ENCODE results near the gene PNLIPRP2. TPM values are rescaled to one million over a fixed set of nuclear protein-coding genes. Genes with fewer than 3 reads are reported as not detected.

The PNLIPRP2 gene
- total RNA-seq = 1.6 TPM

DNA sequence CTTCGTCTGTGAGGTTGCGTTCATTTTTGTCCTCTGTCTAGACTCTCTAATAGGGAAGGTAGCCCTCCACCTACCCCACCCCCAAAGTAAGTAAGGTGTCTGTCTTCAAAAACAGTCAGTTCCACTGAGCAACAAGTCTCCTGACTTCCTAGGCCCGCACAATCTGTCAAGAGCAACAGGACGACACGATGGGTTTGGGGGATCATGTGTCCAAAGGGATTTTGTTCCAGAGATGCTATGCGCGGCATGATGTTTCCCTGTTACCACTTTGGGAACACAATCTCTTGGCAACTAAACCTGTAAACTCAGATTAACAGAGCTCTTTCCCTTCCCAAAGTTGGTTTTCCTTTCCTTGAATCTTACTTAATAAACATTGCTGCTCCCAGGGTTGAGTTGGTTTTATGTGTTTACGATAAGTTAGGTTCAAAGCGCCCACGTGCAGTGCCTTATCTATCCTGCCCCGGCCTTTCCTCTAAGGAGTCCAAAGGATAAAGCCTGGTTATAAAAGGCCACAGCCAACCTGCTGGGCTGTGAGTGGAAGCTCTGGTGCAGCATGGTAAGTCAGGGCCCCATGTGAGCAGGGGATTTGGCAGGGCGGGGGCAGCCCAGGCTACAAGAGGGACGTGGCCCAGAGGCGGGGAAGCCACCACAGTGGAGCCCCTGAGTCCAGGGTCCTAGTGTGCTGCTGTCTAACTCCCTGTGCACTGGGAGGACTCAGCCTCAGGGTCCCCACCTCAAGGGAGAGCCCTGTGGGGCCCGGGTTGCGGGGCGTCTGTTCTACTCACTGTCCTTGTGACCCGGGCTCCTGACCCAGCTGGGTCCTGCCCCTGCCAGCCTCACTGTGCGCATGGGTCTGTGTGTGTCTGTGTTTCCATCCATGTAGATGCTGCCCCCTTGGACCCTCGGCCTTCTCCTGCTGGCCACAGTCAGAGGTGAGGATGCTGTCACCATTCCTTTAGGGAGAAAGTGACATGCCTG is at the start of gene PNLIPRP2:
Gene PNLIPRP2, plus strand, starts transcription at position 531 of the 978 bp plus-strand sequence.
- ATAC-seq (peak; percentile 10), DNase-seq (ENCODE audit: low spot score) (no peak)
- intact Hi-C loops (cut with DNase I) = no loop called here

- DNase-seq (ENCODE audit: low spot score) (no peak), ATAC-seq (no peak)
- intact Hi-C loops (cut with DNase I) = no loop called here
Observed at GRCh38 chr10:116574797-116575196, 46.0 kb upstream of the PNLIPRP2 start.

- ATAC-seq = no peak
- intact Hi-C loops (cut with DNase I) = no loop called here
- no peak for DNase-seq (ENCODE audit: low spot score)
Observed at GRCh38 chr10:116587878-116588591, 32.7 kb upstream of the PNLIPRP2 start.

DNA sequence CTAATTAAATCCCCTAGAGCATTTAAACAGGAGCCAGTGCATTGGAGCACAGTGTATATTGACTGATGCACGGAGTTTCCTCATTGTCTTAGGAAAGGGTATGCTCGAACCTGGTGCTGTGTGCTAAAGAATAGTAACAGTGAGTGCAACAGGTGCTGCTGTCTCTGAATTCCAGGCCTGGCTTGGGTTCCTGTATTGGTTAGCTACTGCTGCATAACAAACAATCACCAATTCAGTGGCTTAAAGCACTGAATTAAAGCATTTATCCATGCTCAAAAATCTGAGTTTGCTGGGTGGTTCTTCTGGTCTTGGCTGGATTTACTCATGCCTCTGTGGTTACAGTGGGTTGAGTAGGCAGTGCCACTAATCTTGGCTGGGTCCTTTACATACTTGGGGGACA is 31.8 kb upstream of the PNLIPRP2 start:
- ATAC-seq (no peak), DNase-seq (ENCODE audit: low spot score) (no peak)
- intact Hi-C loops (cut with DNase I) = no loop called here

GRCh38 chr10:116589926-116590325 is 30.8 kb upstream of the PNLIPRP2 start:
- no peak for ATAC-seq
- intact Hi-C loops (cut with DNase I) = no loop called here
- no peak for DNase-seq (ENCODE audit: low spot score)

- no peak for ATAC-seq
- no peak for DNase-seq (ENCODE audit: low spot score)
- intact Hi-C loops (cut with DNase I) = no loop called here
Observed at GRCh38 chr10:116590590-116591444, 29.9 kb upstream of the PNLIPRP2 start, which contains the start of gene PNLIPRP1. Gene PNLIPRP1, plus strand, starts transcription at chr10:116590959. Its CDS starts 171 bp downstream, at chr10:116591130.

DNA sequence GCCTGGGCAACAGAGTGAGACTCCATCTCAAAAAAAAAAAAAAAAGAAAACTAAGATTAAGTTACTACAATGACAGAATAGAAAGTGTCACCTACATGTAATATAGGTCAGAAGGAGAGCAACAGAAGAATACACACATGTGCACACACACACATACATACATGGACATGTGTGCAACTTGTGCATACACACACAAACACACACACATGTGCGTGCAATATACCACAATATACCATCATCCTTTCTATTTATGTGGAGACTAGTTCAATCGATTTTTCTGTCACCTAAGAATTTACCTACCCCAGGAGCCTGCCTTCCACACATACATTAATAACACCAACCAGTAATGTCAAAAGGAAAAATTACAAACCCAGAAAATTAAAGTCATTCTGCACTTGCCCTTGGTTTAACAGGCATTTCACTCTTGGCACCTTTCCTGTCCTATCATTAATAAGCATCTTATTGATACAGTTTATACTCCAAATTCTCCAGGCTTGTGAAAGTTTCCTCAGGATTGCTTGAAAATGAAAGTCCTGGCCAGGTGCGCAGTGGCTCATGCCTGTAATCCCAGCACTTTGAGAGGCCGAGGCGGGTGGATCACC is 27.5 kb upstream of the PNLIPRP2 start:
- no peak for ATAC-seq
- intact Hi-C loops (cut with DNase I) = no loop called here
- DNase-seq (ENCODE audit: low spot score) = no peak

- intact Hi-C loops (cut with DNase I) = loop anchor here (5.0 kb wide), 1 partner anchor 878 kb away; no protein-coding TSS in a partner anchor
- DNase-seq (ENCODE audit: low spot score) = no peak
- ATAC-seq = no peak
Observed at GRCh38 chr10:116594525-116595035, 26.2 kb upstream of the PNLIPRP2 start.

DNA sequence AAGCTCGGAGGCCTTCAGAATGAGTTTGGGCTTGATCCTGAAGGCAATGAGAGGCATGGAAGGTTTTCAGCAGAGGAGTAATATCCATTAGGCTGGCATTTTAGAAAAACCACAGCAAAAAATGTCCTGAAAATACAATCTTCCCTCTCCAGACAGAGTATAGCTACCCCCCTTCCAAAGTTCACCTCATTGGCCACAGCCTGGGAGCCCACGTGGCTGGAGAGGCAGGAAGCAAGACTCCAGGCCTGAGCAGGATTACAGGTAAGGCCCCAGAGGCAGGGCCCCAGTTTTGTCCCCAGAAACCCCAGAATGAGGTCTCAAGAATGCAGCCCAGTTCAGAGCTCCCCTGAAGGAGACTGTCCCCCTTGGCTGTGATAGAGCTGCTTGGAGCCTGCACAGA is 24.7 kb upstream of the PNLIPRP2 start:
- ATAC-seq = no peak
- intact Hi-C loops (cut with DNase I) = loop anchor here (5.0 kb wide), 1 partner anchor 876 kb away; no protein-coding TSS in a partner anchor
- no peak for DNase-seq (ENCODE audit: low spot score)

GRCh38 chr10:116597543-116597942 is 23.2 kb upstream of the PNLIPRP2 start:
- intact Hi-C loops (cut with DNase I) = loop anchor here (5.0 kb wide), 1 partner anchor 875 kb away; no protein-coding TSS in a partner anchor
- DNase-seq (ENCODE audit: low spot score) = no peak
- ATAC-seq = no peak

DNA sequence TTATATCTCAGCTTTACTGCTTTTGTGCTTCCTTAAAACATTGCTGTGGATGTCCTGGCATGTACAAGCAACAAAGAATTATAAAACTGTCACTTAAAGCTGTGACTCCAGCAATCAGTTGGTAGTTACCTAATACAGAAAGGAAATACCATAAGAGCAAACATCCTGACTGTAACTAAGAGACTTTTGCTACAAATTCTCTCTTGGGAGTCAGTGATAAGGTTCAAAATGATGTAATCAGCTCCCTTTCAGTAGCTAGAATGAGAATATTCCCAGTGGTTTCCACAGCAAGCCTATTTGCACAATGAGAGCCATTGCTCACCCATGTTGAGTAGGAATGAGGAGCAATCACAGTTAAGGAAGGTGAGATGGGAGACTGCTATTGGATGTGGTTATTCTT is 22.4 kb upstream of the PNLIPRP2 start:
- intact Hi-C loops (cut with DNase I) = loop anchor here (5.0 kb wide), 1 partner anchor 874 kb away; no protein-coding TSS in a partner anchor
- DNase-seq (ENCODE audit: low spot score) = no peak
- ATAC-seq = no peak

- intact Hi-C loops (cut with DNase I) = loop anchor here (5.0 kb wide), 1 partner anchor 872 kb away; no protein-coding TSS in a partner anchor
- ATAC-seq (no peak), DNase-seq (ENCODE audit: low spot score) (no peak)
Observed at GRCh38 chr10:116599991-116600390, 20.8 kb upstream of the PNLIPRP2 start.

- intact Hi-C loops (cut with DNase I) = no loop called here
- ATAC-seq (no peak), DNase-seq (ENCODE audit: low spot score) (no peak)
Observed at GRCh38 chr10:116602648-116603400, 17.9 kb upstream of the PNLIPRP2 start.

DNA sequence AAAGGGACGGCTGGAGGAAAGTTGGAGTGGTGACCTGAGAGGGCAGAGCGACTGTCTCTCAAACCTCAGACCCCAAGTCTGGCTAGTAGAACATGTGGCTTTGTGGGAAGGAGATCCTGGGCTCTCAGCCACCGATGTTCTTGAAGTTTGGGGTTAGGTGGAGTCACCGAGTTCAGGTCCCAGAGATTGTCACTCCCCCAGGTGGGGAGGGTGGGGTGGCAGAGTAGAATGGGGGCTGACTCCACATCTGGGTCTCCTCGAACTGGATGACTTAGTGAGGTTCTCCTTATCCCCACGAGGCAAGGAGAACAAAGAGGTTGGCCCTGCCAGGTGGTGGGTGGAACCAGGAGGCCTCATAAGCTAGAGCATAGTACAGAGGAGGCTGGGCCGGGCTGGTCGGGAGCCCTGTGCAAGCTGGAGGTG is 14.7 kb upstream of the PNLIPRP2 start:
- intact Hi-C loops (cut with DNase I) = no loop called here
- DNase-seq (ENCODE audit: low spot score) (no peak), ATAC-seq (no peak)

GRCh38 chr10:116607336-116607735 is 13.4 kb upstream of the PNLIPRP2 start:
- intact Hi-C loops (cut with DNase I) = no loop called here
- DNase-seq (ENCODE audit: low spot score) = no peak
- ATAC-seq = no peak

- no peak for ATAC-seq
- intact Hi-C loops (cut with DNase I) = no loop called here
- no peak for DNase-seq (ENCODE audit: low spot score)
Observed at GRCh38 chr10:116608686-116609594, 11.8 kb upstream of the PNLIPRP2 start.
